K562 (cell line): ENCODE data around the gene ACOX1. TPM values are rescaled to one million over a fixed set of nuclear protein-coding genes. Genes with fewer than 3 reads are reported as not detected.
A peak's percentile ranks its signal among the peaks of the same experiment; 100 is the strongest.

Experiments used
- ATF3 ChIP-seq, 2 experiments: fragments of 450-650 bp in 1 of 2; sonication (generic) in 1 of 2; formaldehyde crosslinking in 1 of 2; IDR thresholded peaks in 1 of 2; conservative IDR thresholded peaks in 1 of 2; 2 replicates each; pipeline versions ENCODE4 v1.6.1 to v1.8.1; 2016 to 2023; ENCODE audit warnings: mild to moderate bottlenecking in 2 of 2, moderate library complexity in 2 of 2, inconsistent platforms in 1 of 2, missing genetic modification reagents in 1 of 2
- BMI1 ChIP-seq: fragments of 150-350 bp; IDR thresholded peaks from 2 replicates; pipeline ENCODE4 v1.6.1; 2014; ENCODE audit warnings: low read length
- BRD9 ChIP-seq: fragments of 450-650 bp; IDR thresholded peaks from 2 replicates; pipeline ENCODE4 v1.6.1; 2018; ENCODE audit warnings: low read depth; ENCODE audit not compliant: partially characterized antibody
- CEBPB ChIP-seq: fragments of 450-650 bp; IDR thresholded peaks from 2 replicates; pipeline ENCODE4 v1.6.1; 2016; ENCODE audit warnings: missing genetic modification characterization, missing compliant biosample characterization
- CHCHD3 ChIP-seq: fragments of 250-450 bp; sonication (Bioruptor Pico); IDR thresholded peaks from 2 replicates; pipeline ENCODE4 v2.1.2; 2022; ENCODE audit warnings: mild to moderate bottlenecking
- ETV5 ChIP-seq: sonication (generic); formaldehyde crosslinking; IDR thresholded peaks from 2 replicates; pipeline ENCODE4 v1.4.0; 2020; ENCODE audit warnings: low read depth, mild to moderate bottlenecking, missing genetic modification reagents
- GATA2 ChIP-seq: sonication (generic); formaldehyde crosslinking; IDR thresholded peaks from 2 replicates; pipeline ENCODE4 v1.4.0; 2020; ENCODE audit warnings: mild to moderate bottlenecking, missing genetic modification reagents
- KDM1A ChIP-seq, 2 experiments: fragments of 450-650 bp; IDR thresholded peaks; 2 replicates each; pipeline ENCODE4 v1.6.1; 2016; ENCODE audit warnings: mild to moderate bottlenecking in 2 of 2
- LCOR ChIP-seq: sonication (generic); formaldehyde crosslinking; IDR thresholded peaks from 2 replicates; pipeline ENCODE4 v1.8.0; 2022; ENCODE audit warnings: mild to moderate bottlenecking, missing genetic modification reagents
- LEF1 ChIP-seq: fragments of 450-650 bp; IDR thresholded peaks from 2 replicates; pipeline ENCODE4 v1.6.1; 2016; ENCODE audit warnings: mild to moderate bottlenecking
- MAFF ChIP-seq: IDR thresholded peaks from 2 replicates; pipeline ENCODE4 v1.6.1; 2012; ENCODE audit warnings: low read length, improper control_type of control experiment
- MAFG ChIP-seq: fragments of 450-650 bp; conservative IDR thresholded peaks from 2 replicates; pipeline ENCODE4 v1.6.1; 2016; ENCODE audit warnings: missing genetic modification characterization, missing compliant biosample characterization
- NUFIP1 ChIP-seq: fragments of 450-650 bp; IDR thresholded peaks from 2 replicates; pipeline ENCODE4 v1.6.1; 2018; ENCODE audit not compliant: partially characterized antibody
- RAD21 ChIP-seq, 2 experiments: fragments of 250-450 bp in 1 of 2; fragments of 450-650 bp in 1 of 2; sonication (Bioruptor Pico) in 1 of 2; formaldehyde crosslinking in 1 of 2; IDR thresholded peaks in 1 of 2; conservative IDR thresholded peaks in 1 of 2; 2 replicates each; pipeline versions ENCODE4 v1.4.0 to v1.8.0; 2020 to 2022; ENCODE audit warnings: mild to moderate bottlenecking in 2 of 2, moderate library complexity in 1 of 2
- RCOR1 ChIP-seq, 2 experiments: IDR thresholded peaks; 2 replicates each; pipeline ENCODE4 v1.6.1; 2012; ENCODE audit warnings: low read depth in 2 of 2, low read length in 2 of 2, borderline replicate concordance in 1 of 2, improper control_type of control experiment in 1 of 2
- RNF2 ChIP-seq: sonication (generic); IDR thresholded peaks from 2 replicates; pipeline ENCODE4 v1.6.1; 2016
- SMARCA4 ChIP-seq: fragments of 450-650 bp; IDR thresholded peaks from 2 replicates; pipeline ENCODE4 v1.6.1; 2016
- TAL1 ChIP-seq: fragments of 450-650 bp; IDR thresholded peaks from 2 replicates; pipeline ENCODE4 v1.6.1; 2016; ENCODE audit warnings: mild to moderate bottlenecking
- ZNF121 ChIP-seq: sonication (generic); formaldehyde crosslinking; conservative IDR thresholded peaks from 2 replicates; pipeline ENCODE4 v1.8.0; 2022; ENCODE audit warnings: missing genetic modification reagents
- ZNF324 ChIP-seq: fragments of 250-450 bp; sonication (Bioruptor Pico); IDR thresholded peaks from 2 replicates; pipeline ENCODE4 v1.4.0; 2020; ENCODE audit warnings: mild to moderate bottlenecking
- ZNF384 ChIP-seq: IDR thresholded peaks from 2 replicates; pipeline ENCODE4 v1.6.1; 2012; ENCODE audit warnings: low read depth, low read length, improper control_type of control experiment
- ZNF57 ChIP-seq: fragments of 450-650 bp; formaldehyde crosslinking; IDR thresholded peaks from 2 replicates; pipeline ENCODE4 v1.4.0; 2020; ENCODE audit warnings: mild to moderate bottlenecking, moderate library complexity
- ZNF766 ChIP-seq: fragments of 200-800 bp; sonication (Bioruptor generic); conservative IDR thresholded peaks from 2 replicates; pipeline ENCODE4 v1.6.1; 2016; ENCODE audit warnings: missing genetic modification characterization, missing compliant biosample characterization
- polyA plus RNA-seq, 8 experiments: library from polyadenylated mRNA; depleted of rRNA in 4 of 8; stranded (reverse) in 5 of 8; unstranded in 3 of 8; fragments of >200 nt; fragmentation: Nextera tagmentation in 2 of 8; fragmentation: Illumina TruSeq in 1 of 8; extraction: Ambion mirVana in 2 of 8; extraction: Trizol in 1 of 8; gene quantifications; 2 replicates each; pipeline versions ENCODE4 v1.2.1 to v1.2.3, GENCODE V29; 2011 to 2014; ENCODE audit warnings: inconsistent platforms in 1 of 8, missing spikeins in 1 of 8
- total RNA-seq, 7 experiments: library from RNA; depleted of rRNA in 6 of 7; stranded (reverse); fragments of >200 nt in 6 of 7; fragmentation: Illumina TruSeq in 2 of 7; extraction: Trizol in 2 of 7; gene quantifications; 2 replicates each; pipeline versions ENCODE4 v1.2.1 to v1.2.3, GENCODE V29; 2011 to 2021; ENCODE audit warnings: low replicate concordance in 1 of 7

Gene ACOX1
- total and polyA plus RNA-seq, 9 of the 15 experiments (the other 6 are each of a cell fraction or from before 2014, with no cell fraction given) = 7.8 to 24.1 (median 14.5) TPM

GRCh38 chr17:75980188-75981018 lies 1.4 kb upstream of the ACOX1 start (continued):
- TF ChIP-seq ZNF57 (no peak), CEBPB (tag) (peak; percentile 51), ZNF121 (CRISPR knock-in tag) (peak; percentile 98), KDM1A (IDR thresholded peaks at IDR 0.05) (peak in 1 of 2 experiments; percentile 56; a peak in 1 of 4 replicates), CHCHD3 (CRISPR knock-in tag) (no peak), MAFF (no peak), RCOR1 (IDR thresholded peaks at IDR 0.05; ENCODE audit: borderline replicate concordance in 1 of 2, low read depth in 2 of 2, low read length in 2 of 2) (no peak), NUFIP1 (no peak), ATF3 (IDR thresholded peaks at IDR 0.05) (peak; percentile 34; the same call in 1 of the 2 replicates), ATF3 (CRISPR knock-in tag; conservative IDR thresholded peaks at IDR 0.05) (no peak), GATA2 (CRISPR knock-in tag) (no peak), ZNF384 (peak; percentile 62), LCOR (no peak), SMARCA4 (peak; percentile 31; the same call in 1 of the 2 replicates), BRD9 (peak; percentile 5), ETV5 (CRISPR knock-in tag) (0 out of 2 replicates have a peak, but pooled peaks have one; percentile 9), RAD21 (CRISPR knock-in tag; conservative IDR thresholded peaks at IDR 0.05 in 1 of 2, IDR thresholded peaks at IDR 0.05 in 1 of 2) (no peak), ZNF324 (CRISPR knock-in tag) (no peak), RNF2 (no peak), LEF1 (peak; percentile 13; the same call in 1 of the 2 replicates), MAFG (tag) (0 out of 2 replicates have a peak, but pooled peaks have one; percentile 7), TAL1 (0 out of 2 replicates have a peak, but pooled peaks have one; percentile 0), BMI1 (no peak), ZNF766 (CRISPR knock-in tag) (no peak)
